ENCODE measurements around the gene MTHFSD. TPM values are rescaled to one million over a fixed set of nuclear protein-coding genes. Genes with fewer than 3 reads are reported as not detected.
A peak's percentile ranks its signal among the peaks of the same experiment; 100 is the strongest.

The MTHFSD gene
- total RNA-seq, 1 donor from 2014 or later = 7.1 TPM

DNA sequence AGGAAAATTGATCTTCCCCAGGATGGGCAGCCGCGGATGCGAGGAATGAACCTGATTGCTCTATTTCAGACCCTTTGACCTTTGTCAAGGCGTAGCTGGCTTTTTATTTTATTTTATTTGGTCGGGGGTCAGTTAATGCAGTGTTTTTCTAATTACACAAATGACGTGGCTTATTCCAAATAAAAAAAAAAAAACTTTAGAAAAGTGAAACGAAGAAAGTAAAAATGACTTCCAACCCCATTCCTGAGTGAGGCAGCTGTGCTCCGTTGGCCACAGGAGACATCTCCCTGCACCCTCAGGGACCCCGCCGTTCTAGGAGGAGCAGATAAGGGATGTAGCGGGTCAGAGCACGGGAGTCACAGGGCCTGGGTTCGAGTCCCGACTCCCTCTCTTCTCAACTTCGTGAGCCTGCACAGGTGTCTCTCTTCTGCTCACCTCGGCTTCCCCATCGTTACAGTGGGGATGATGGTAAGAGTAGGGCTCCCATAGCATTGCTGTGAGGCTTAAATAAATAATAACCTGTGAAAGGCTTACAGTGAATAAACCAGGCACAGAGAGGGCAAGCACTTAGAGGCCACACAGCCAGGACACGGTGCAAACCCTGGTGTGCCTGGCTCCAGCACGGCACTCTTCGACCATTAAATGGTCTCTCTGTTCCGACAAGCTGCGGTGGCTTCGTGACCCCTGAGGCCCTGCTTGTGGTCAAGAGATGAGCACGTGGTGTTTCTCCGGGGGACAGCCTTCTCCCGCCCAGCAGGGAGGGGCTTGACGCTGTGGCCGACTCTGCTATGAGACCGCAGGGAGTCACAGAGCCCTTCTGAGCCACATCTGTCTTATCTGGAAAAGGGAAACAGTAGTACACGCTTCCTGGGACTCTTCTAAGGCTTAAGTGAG lies 34.5 kb downstream of the MTHFSD start:
- no peak overlapping the region for H3K4me3 ChIP-seq (ENCODE audit: low read depth, low read length)
- DNase-seq (ENCODE audit: low read depth) = no peak
- TF ChIP-seq, protein P1, sequence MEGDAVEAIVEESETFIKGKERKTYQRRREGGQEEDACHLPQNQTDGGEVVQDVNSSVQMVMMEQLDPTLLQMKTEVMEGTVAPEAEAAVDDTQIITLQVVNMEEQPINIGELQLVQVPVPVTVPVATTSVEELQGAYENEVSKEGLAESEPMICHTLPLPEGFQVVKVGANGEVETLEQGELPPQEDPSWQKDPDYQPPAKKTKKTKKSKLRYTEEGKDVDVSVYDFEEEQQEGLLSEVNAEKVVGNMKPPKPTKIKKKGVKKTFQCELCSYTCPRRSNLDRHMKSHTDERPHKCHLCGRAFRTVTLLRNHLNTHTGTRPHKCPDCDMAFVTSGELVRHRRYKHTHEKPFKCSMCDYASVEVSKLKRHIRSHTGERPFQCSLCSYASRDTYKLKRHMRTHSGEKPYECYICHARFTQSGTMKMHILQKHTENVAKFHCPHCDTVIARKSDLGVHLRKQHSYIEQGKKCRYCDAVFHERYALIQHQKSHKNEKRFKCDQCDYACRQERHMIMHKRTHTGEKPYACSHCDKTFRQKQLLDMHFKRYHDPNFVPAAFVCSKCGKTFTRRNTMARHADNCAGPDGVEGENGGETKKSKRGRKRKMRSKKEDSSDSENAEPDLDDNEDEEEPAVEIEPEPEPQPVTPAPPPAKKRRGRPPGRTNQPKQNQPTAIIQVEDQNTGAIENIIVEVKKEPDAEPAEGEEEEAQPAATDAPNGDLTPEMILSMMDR (conservative IDR thresholded peaks at IDR 0.05; ENCODE audit: low read depth, low read length) = no peak

DNA sequence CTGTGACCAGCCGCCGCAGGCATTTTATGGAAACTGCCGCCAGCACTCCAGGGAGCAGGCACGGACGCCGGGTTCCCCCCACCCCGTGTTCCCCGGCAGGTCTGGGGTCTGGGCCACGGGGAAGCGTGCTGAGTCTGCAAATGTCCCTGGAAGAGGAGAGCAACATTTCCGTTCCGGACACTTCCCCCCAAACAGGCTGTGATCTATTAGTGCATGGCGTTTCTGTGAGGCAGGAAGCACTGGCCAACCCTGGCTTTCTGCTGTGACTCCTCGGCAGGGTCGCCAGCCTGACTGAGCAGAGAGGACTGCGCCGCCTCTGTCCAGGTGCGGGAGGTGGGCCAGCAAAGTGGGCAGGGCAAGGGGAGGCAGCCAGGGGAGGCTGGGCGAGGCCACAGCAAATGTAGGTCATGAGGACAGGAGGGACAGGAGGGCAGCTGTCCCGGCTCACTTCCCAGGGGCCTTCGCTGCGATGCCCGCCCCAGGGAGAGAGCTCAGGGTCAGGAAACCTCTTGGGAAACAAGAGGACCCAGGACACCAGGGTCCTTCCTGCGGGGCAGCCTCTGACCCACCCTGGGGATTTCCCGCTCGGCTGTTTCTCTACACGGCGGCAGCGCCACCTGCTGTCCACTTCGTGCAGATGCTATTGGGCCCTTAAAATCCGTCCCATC lies 35.3 kb downstream of the MTHFSD start:
- TF ChIP-seq, protein P1 (conservative IDR thresholded peaks at IDR 0.05; ENCODE audit: low read depth, low read length) = peak; percentile 92
- DNase-seq (ENCODE audit: low read depth) = no peak
- no peak overlapping the region for H3K4me3 ChIP-seq (ENCODE audit: low read depth, low read length)

DNA sequence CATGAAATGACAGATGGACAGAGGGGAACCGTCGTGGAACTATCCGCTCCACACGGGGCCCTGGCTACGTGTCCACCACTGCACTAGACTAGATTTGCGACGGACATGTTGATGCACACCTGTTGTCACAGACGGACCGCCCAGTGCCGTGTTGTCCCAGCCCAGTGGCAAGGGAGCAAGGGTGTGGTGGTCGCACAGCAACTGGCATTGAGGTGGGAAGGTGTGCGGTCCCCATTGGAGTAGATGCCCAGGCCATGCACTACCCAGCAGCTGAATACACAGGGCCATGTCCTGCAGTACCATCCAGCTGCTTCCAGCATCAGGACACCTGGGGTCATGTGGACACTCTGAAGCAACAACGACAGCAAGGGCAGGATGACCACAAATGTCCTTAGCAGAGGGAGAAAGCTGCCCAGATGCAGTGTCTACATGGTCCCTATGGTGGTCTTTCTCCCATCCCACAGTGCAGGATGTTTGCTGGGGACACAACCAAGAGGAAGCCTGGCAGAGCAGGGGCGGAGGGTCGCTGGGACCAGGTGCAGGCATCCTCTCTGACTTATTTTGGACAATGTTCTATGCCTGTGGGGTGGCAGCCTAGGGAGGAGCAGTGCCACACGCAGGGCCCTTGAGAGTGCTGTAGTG lies 35.9 kb downstream of the MTHFSD start:
- no peak for DNase-seq (ENCODE audit: low read depth)
- TF ChIP-seq, protein P1 (conservative IDR thresholded peaks at IDR 0.05; ENCODE audit: low read depth, low read length) = no peak
- no peak overlapping the region for H3K4me3 ChIP-seq (ENCODE audit: low read depth, low read length)

DNA sequence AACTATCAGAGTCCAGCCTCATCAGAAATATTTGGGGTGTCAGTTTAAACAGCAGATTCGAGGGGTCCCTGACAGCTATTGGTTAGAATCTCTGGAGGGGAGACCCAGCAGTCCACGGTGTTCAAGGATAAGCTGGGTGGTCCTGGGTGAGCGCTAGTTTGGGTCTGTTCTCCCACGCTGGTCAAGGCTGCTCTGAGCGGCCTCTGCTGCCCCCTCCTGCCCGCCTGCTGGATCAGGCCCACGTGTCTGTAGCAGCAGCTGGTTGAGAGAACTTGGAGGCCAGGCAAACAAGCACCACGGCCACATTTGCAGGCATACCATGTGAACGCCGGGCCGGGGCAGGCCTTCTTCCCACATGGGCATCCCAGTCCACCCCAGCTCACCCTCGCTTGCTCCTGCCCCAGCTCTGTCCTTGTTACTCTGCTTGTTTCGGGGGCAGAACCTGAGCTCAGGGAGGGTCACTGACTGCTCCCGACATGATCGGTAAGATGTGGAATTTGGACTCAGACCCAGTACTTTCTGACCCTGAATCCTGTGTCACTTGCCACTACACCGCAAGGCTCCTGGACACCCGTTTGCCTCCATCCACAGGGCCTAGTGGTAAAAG lies 37.3 kb downstream of the MTHFSD start:
- no peak for DNase-seq (ENCODE audit: low read depth)
- TF ChIP-seq, protein P1 (conservative IDR thresholded peaks at IDR 0.05; ENCODE audit: low read depth, low read length) = peak; percentile 76
- no peak overlapping the region for H3K4me3 ChIP-seq (ENCODE audit: low read depth, low read length)

DNA sequence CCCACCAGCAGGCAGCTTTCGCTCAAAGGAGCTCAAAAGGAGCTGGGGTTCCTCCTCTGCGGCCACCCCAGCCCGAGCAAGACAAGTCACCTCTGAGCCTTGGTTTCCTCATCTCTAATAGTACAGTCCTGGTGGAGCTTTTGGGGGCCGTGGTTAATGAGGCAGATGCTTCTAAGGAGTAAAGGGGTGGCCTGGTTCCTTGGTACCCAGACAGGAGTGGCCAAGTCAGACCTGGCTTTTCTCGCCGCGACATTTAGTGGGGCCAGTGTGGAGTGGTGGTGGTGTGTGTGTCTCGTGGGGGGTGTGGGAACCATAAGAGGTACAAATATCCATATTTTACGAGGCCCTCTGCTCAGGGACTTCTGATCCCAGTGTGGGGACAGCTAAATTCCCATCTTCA lies 38.0 kb downstream of the MTHFSD start:
- TF ChIP-seq, protein P1 (conservative IDR thresholded peaks at IDR 0.05; ENCODE audit: low read depth, low read length) = no peak
- H3K4me3 ChIP-seq (ENCODE audit: low read depth, low read length) = no peak overlapping the region
- DNase-seq (ENCODE audit: low read depth) = no peak

DNA sequence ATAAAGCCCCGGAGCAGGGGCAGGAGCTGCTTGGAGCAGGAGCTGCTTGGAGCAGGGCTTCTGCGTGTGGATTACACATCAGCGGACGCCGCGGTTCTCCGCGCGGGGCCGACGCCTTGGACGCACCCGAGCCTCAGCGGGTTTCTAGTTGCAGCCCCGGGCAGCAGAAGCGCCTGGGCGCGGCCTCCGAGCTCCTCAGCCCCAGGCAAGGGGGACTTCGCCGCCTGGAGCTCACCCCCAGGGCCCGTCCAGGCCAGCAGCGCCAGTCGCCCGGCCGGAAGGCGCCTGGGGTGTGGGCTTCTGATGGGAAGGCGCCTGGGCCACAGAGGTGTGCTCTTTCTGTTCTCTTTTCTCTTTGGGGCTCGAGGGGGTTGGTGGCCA lies 38.4 kb downstream of the MTHFSD start:
- no peak overlapping the region for H3K4me3 ChIP-seq (ENCODE audit: low read depth, low read length)
- TF ChIP-seq, protein P1 (conservative IDR thresholded peaks at IDR 0.05; ENCODE audit: low read depth, low read length) = no peak
- DNase-seq (ENCODE audit: low read depth) = no peak

All from epithelial cell of proximal tubule (primary cell).